GM13977 (cell line): Measurements from ENCODE around the gene MAN2B2.

Experiments used
- DNase-seq: peaks from one replicate; pipeline ENCODE4 v3.0.0; 2012; ENCODE audit warnings: low spot score
- CTCF ChIP-seq: IDR thresholded peaks from 2 replicates; pipeline ENCODE4 v1.5.1; 2012; ENCODE audit warnings: mild to moderate bottlenecking, control low read depth; ENCODE audit not compliant: insufficient read depth; ENCODE audit errors: extremely low read depth, missing control alignments
- in situ Hi-C: fragments of 300-500 bp; cut with MboI; formaldehyde crosslinking; loops from one replicate; pipeline ENCODE4 v1.12.0; 2022; ENCODE audit warnings: low sequenced_read_pairs, low pct_unique_long_range_greater_than_20kb, mixed read lengths, inconsistent platforms; ENCODE audit not compliant: unreplicated experiment

The MAN2B2 gene

GRCh38 chr4:6529021-6529420, 46.0 kb upstream of the MAN2B2 start:
- no peak for TF ChIP-seq CTCF
- DNase-seq = no peak
- in situ Hi-C loops = no loop called here

- in situ Hi-C loops = no loop called here
- no peak for TF ChIP-seq CTCF
- DNase-seq = no peak
Observed at GRCh38 chr4:6530301-6530700, 44.7 kb upstream of the MAN2B2 start.

GRCh38 chr4:6530964-6531363, 44.0 kb upstream of the MAN2B2 start:
- DNase-seq = no peak
- no peak for TF ChIP-seq CTCF
- in situ Hi-C loops = no loop called here

- no peak for DNase-seq
- in situ Hi-C loops = no loop called here
- TF ChIP-seq CTCF = no peak
Observed at GRCh38 chr4:6532102-6532501, 42.9 kb upstream of the MAN2B2 start.

GRCh38 chr4:6532658-6533057, 42.3 kb upstream of the MAN2B2 start:
- in situ Hi-C loops = no loop called here
- TF ChIP-seq CTCF = no peak
- no peak for DNase-seq

GRCh38 chr4:6534050-6534449, 40.9 kb upstream of the MAN2B2 start:
- no peak for DNase-seq
- in situ Hi-C loops = no loop called here
- TF ChIP-seq CTCF = no peak
